Esophagus (tissue), 2 donors: ENCODE data around the gene NBEAL1. TPM values are rescaled to one million over a fixed set of nuclear protein-coding genes. Genes with fewer than 3 reads are reported as not detected.

Source experiments
- H3K27ac ChIP-seq, 2 donors: one replicate each; pipeline ENCODE4 v1.5.1; 2013; ENCODE audit warnings: low read depth in 2 of 2, mild to moderate bottlenecking in 2 of 2, inconsistent platforms in 1 of 2, low read length in 1 of 2, moderate library complexity in 1 of 2
- H3K27me3 ChIP-seq, 2 donors: one replicate each; pipeline ENCODE4 v1.6.1; 2013; ENCODE audit warnings: low read length in 2 of 2, control low read depth in 1 of 2, mild to moderate bottlenecking in 1 of 2; ENCODE audit not compliant: insufficient read depth in 2 of 2, control insufficient read depth in 1 of 2
- H3K36me3 ChIP-seq, 2 donors: one replicate each; pipeline ENCODE4 v1.6.1; 2013; ENCODE audit warnings: low read length in 1 of 2; ENCODE audit not compliant: control insufficient read depth in 2 of 2, insufficient read depth in 2 of 2
- H3K4me1 ChIP-seq, 2 donors: one replicate each; pipeline ENCODE4 v1.6.1; 2013; ENCODE audit warnings: low read length in 1 of 2; ENCODE audit not compliant: control insufficient read depth in 2 of 2, insufficient read depth in 2 of 2
- H3K4me3 ChIP-seq, 2 donors: one replicate each; pipeline ENCODE4 v1.5.1; 2013; ENCODE audit warnings: low read length in 2 of 2, mild to moderate bottlenecking in 2 of 2, low read depth in 1 of 2, moderate library complexity in 1 of 2
- H3K9me3 ChIP-seq, 2 donors: one replicate each; pipeline ENCODE4 v1.6.1; 2013; ENCODE audit warnings: mild to moderate bottlenecking in 2 of 2, low read depth in 1 of 2, low read length in 1 of 2, moderate library complexity in 1 of 2; ENCODE audit not compliant: control insufficient read depth in 2 of 2, insufficient read depth in 1 of 2
- WGBS, 2 donors: extraction: QIAGEN DNeasy Blood & Tissue Kit; methylation state at CpG; one replicate each; pipeline ENCODE4 v1.1.7; 2013; 5-methylcytosine and 5-hydroxymethylcytosine counted together
- polyA plus RNA-seq, 2 donors: library from polyadenylated mRNA; stranded (reverse); fragments of 200-250 nt; gene quantifications; one replicate each; pipeline ENCODE4 v1.2.3, GENCODE V29; 2013
- donor health status: healthy with polysubstance abuse.
- donor health status: Bipolar disorder and iron deficiency.

The NBEAL1 gene
- polyA plus RNA-seq, 2 donors = 3.7 to 5.7 TPM

DNA sequence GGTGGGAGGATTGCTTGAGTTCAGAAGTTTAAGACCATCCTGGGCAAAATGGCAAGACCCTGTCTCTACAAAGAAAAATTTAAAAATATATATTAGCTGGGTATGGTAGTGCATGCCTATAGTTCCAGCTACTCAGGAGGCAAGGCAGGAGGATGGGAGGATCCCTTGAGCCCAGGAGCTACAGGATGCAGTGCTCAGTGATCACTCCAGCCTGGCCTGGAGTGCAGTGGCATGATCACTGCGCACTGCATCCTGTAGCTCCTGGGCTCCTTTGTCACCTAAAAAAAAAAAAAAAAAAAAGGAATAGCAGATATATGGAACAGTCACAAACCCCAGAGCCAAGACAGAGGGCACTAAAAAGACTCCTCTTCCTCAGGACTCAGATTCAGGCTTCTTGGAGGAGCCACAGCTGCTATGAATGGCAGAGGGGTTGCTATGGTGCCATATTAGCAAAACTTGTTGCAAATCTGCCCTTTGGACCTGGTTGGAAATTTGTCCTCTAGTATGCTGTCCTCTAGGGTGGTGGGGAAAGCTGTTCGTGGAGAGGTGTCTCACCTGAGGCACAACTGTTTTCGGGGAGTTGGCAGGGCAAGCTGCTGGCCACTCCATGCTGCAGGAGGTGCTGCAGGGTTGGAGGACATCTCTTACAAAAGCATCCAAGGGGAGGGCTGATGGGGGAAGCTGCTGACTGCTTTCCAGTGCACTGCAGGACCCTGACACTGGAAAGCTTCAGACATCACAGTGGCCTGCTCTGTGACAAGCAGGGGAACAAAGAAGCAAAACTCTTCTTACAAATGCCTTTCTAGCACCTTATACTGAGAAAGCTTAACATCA is 246.9 kb downstream of the NBEAL1 start:
- H3K27me3 ChIP-seq = no peaks in the 10 kb centered on the region
- H3K4me1 ChIP-seq = no peaks in the 10 kb centered on the region
- H3K36me3 ChIP-seq = peaks cover 2 to 3% of the 10 kb centered on the region in 2 donors
- no peaks in the 10 kb centered on the region for H3K9me3 ChIP-seq
- WGBS, 2 donors = 88 to 93% methylated on average over 3 of the region's 3 CpGs
- H3K27ac ChIP-seq = no peak overlapping the region
- no peak overlapping the region for H3K4me3 ChIP-seq

Other genes starting within 250 kb of the NBEAL1 start
- 1 to 10 TPM; 1.1 to 1.2 TPM for gene ICA1L, start 143.1 kb upstream of the NBEAL1 start, polyA plus RNA-seq
- gene WDR12, start 103.2 kb upstream of the NBEAL1 start, polyA plus RNA-seq = 10 to 100 TPM; 20.6 to 21.6 TPM
- gene CARF, start 102.6 kb upstream of the NBEAL1 start, polyA plus RNA-seq = 1 to 10 TPM; 1.7 to 2.0 TPM
- gene CYP20A1, start 224.1 kb downstream of the NBEAL1 start, polyA plus RNA-seq = 1 to 10 TPM; 6.1 to 6.8 TPM